OCI-LY1 (cell line): ENCODE results near the gene TARBP2.

Source experiments
- H2AFZ ChIP-seq: fragments of 200-600 bp; sonication (generic), shearing (Covaris generic); 2 replicates; pipeline ENCODE4 v1.6.0; 2014; ENCODE audit warnings: antibody characterized with exemption, mild to moderate bottlenecking, low read length
- H3F3A ChIP-seq: fragments of 200-600 bp; sonication (generic), shearing (Covaris generic); 2 replicates; pipeline ENCODE4 v1.6.0; 2014; ENCODE audit warnings: mild to moderate bottlenecking, antibody characterized with exemption, low read length, moderate library complexity; ENCODE audit not compliant: insufficient read depth
- H3K27ac ChIP-seq: fragments of 200-600 bp; sonication (generic); 2 replicates; pipeline ENCODE4 v1.5.1; 2014; ENCODE audit warnings: low read length, mixed run types, mild to moderate bottlenecking, low read depth; ENCODE audit not compliant: poor library complexity, severe bottlenecking
- H3K27me3 ChIP-seq: fragments of 200-600 bp; sonication (generic); 2 replicates; pipeline ENCODE4 v1.6.0; 2014; ENCODE audit warnings: antibody characterized with exemption, mild to moderate bottlenecking, low read length, moderate library complexity; ENCODE audit not compliant: insufficient read depth
- H3K36me3 ChIP-seq: fragments of 200-600 bp; sonication (generic); 2 replicates; pipeline ENCODE4 v1.6.1; 2014; ENCODE audit warnings: mild to moderate bottlenecking, antibody characterized with exemption, low read length, moderate library complexity, mixed read lengths; ENCODE audit not compliant: insufficient read depth
- H3K4me1 ChIP-seq: fragments of 200-600 bp; sonication (generic); 2 replicates; pipeline ENCODE4 v1.5.1; 2014; ENCODE audit warnings: mild to moderate bottlenecking, low read length, moderate library complexity; ENCODE audit not compliant: insufficient read depth, severe bottlenecking
- H3K4me2 ChIP-seq: fragments of 200-600 bp; sonication (generic), shearing (Covaris generic); 2 replicates; pipeline ENCODE4 v1.6.1; 2014; ENCODE audit warnings: low read length
- H3K4me3 ChIP-seq: fragments of 200-600 bp; sonication (generic); 2 replicates; pipeline ENCODE4 v1.5.1; 2014; ENCODE audit warnings: low read length, low read depth, mild to moderate bottlenecking, mixed read lengths; ENCODE audit not compliant: poor library complexity, severe bottlenecking
- H3K79me2 ChIP-seq: fragments of 200-600 bp; shearing (Covaris generic); 2 replicates; pipeline ENCODE4 v1.6.1; 2016; ENCODE audit warnings: mixed run types, low read length, mixed read lengths; ENCODE audit not compliant: insufficient read depth
- H3K9ac ChIP-seq: fragments of 200-600 bp; sonication (generic), shearing (Covaris generic); 2 replicates; pipeline ENCODE4 v1.6.1; 2014; ENCODE audit warnings: mild to moderate bottlenecking, low read length, mixed read lengths
- H3K9me2 ChIP-seq: fragments of 200-600 bp; sonication (generic), shearing (Covaris generic); 2 replicates; pipeline ENCODE4 v1.6.1; 2014; ENCODE audit warnings: low read depth, mild to moderate bottlenecking, low read length, mixed read lengths
- H3K9me3 ChIP-seq: fragments of 200-600 bp; shearing (Covaris generic); 2 replicates; pipeline ENCODE4 v1.6.1; 2014; ENCODE audit warnings: low read length, mixed read lengths
- H4K20me1 ChIP-seq: fragments of 200-600 bp; sonication (generic), shearing (Covaris generic); 2 replicates; pipeline ENCODE4 v1.6.0; 2016; ENCODE audit warnings: mild to moderate bottlenecking, low read length; ENCODE audit not compliant: insufficient read depth
- EZH2 ChIP-seq: fragments of 200-600 bp; sonication (generic), shearing (Covaris generic); IDR thresholded peaks from 2 replicates; pipeline ENCODE4 v1.8.0; 2017; ENCODE audit warnings: borderline replicate concordance, mixed run types, mild to moderate bottlenecking, antibody characterized with exemption, low read length, moderate library complexity, mixed read lengths
- TF ChIP-seq, protein P1 (sequence below): fragments of 200-600 bp; sonication (generic), shearing (Covaris generic); IDR thresholded peaks from 2 replicates; pipeline ENCODE4 v1.5.1; 2017; ENCODE audit warnings: mild to moderate bottlenecking, antibody characterized with exemption, low read length, moderate library complexity, mixed read lengths

Gene TARBP2

DNA sequence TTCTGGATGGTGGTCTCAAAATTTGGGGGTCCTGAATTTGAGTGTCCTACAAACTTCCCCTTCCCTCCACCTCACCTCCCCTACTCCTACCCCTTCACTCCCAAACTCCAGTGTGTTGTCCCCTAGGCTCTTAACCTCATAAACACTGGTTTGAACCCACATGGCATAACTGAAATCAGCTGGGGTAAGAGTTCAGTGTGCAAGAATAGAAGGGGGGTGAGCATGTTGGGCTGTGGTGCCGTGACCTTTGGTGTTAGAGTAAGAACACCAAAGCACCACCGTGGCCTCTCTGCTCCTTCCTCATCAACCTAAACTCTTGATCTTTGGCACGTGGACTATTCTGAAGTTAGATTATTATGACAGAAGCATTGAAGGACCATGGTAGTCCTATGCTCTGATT is 38.1 kb upstream of the TARBP2 start:
- Histone ChIP-seq H3K36me3 (peaks cover 100% of the 10 kb centered on the region), H3K9me3 (no peaks in the 10 kb centered on the region), H4K20me1 (no peaks in the 10 kb centered on the region; the same call in 1 of the 2 replicates), H3K9me2 (no peaks in the 10 kb centered on the region), H3F3A (no peaks in the 10 kb centered on the region), H3K79me2 (no peaks in the 10 kb centered on the region), H3K9ac (no peak overlapping the region), H3K4me1 (no peaks in the 10 kb centered on the region), H3K27ac (no peak overlapping the region), H3K27me3 (no peaks in the 10 kb centered on the region), H3K4me2 (no peak overlapping the region), H2AFZ (no peak overlapping the region), H3K4me3 (no peak overlapping the region)
- no peak for TF ChIP-seq EZH2
- TF ChIP-seq, protein P1, sequence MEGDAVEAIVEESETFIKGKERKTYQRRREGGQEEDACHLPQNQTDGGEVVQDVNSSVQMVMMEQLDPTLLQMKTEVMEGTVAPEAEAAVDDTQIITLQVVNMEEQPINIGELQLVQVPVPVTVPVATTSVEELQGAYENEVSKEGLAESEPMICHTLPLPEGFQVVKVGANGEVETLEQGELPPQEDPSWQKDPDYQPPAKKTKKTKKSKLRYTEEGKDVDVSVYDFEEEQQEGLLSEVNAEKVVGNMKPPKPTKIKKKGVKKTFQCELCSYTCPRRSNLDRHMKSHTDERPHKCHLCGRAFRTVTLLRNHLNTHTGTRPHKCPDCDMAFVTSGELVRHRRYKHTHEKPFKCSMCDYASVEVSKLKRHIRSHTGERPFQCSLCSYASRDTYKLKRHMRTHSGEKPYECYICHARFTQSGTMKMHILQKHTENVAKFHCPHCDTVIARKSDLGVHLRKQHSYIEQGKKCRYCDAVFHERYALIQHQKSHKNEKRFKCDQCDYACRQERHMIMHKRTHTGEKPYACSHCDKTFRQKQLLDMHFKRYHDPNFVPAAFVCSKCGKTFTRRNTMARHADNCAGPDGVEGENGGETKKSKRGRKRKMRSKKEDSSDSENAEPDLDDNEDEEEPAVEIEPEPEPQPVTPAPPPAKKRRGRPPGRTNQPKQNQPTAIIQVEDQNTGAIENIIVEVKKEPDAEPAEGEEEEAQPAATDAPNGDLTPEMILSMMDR = no peak

DNA sequence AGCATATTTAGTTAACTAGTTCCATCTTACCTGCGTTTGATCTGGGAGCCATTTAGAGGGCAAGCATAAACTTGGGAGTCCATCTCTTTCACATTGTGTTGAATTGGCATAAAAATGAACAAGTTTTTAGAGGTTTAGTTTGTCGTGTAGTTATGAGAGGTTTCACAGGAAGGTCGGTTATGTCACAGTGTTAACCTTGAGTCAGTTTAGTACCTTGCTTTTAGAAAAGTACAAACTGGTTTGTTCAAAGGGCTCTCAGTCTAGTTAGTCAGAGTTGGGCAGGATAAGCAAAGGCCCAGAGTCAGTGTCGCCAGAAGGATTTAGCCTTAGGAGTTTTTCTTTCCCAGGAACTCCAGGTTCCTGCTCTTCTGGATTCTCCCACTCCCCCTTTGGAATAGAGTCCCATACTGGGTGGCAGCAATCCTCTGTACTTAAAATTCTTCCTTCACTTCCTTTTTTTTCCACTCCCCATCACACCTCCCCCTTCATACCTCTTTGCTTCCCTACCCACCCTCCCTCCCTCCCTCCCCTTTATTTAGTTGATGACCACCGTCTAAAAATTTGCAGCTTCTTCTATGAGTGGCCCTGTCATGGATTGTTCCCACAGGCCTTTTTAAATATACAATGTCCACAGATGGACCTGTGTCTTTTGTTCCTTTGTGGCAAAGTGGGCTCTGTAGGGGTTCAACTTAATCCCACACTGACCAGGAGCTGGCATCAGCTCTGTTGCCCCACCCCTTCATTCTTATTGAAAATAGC is 37.1 kb upstream of the TARBP2 start:
- Histone ChIP-seq H3F3A (no peaks in the 10 kb centered on the region), H3K4me2 (no peak overlapping the region), H3K9me3 (no peaks in the 10 kb centered on the region), H3K4me1 (no peaks in the 10 kb centered on the region), H3K4me3 (no peak overlapping the region), H3K27ac (no peak overlapping the region), H2AFZ (no peak overlapping the region), H3K36me3 (peaks cover 100% of the 10 kb centered on the region), H3K27me3 (no peaks in the 10 kb centered on the region), H3K9ac (no peak overlapping the region), H4K20me1 (no peaks in the 10 kb centered on the region; the same call in 1 of the 2 replicates), H3K79me2 (no peaks in the 10 kb centered on the region), H3K9me2 (no peaks in the 10 kb centered on the region)
- TF ChIP-seq, protein P1 = no peak
- TF ChIP-seq EZH2 = no peak

DNA sequence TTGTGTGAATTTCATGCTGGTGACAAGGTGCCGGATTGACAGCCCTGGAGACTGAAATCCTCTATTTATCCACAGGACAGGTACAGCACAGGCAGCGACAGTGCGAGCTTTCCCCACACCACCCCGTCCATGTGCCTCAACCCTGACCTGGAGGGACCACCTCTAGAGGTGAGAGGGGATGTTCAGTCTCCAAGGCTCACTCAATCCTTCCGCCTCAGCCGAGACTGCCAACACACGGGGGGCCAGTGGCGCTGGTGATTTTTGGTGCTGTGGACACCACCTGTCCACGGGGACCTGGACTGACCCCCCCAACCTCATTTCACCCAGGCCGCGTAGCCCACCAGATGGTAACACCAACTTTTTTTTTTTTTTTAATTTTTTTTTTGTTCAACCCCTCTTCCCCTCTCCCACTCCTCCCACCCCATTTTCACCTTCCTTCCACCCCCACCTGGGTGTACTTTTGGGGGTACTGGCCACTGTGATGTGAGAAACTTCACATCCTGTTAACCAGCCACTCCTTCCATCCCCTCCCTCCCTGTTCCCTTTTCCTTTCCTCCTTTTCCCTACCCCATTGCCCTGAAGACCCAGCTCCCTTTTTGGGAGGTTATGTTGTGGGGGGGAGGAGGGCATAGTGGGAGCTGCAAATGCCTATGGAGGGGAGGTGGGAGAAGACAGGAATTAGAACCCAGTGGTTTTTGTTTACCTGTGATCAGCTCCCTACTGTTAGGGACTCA is 36.2 kb upstream of the TARBP2 start:
- no peaks in the 10 kb centered on the region for H3K4me1 ChIP-seq
- H3K9me2 ChIP-seq = no peaks in the 10 kb centered on the region
- H3K4me2 ChIP-seq = no peak overlapping the region
- H3F3A ChIP-seq = no peaks in the 10 kb centered on the region
- TF ChIP-seq, protein P1 = no peak
- no peak for TF ChIP-seq EZH2
- peaks cover 100% of the 10 kb centered on the region for H3K36me3 ChIP-seq
- no peaks in the 10 kb centered on the region for H3K79me2 ChIP-seq
- no peaks in the 10 kb centered on the region for H3K27me3 ChIP-seq
- no peak overlapping the region for H3K4me3 ChIP-seq
- H3K9ac ChIP-seq = no peak overlapping the region
- H3K27ac ChIP-seq = no peak overlapping the region
- no peak overlapping the region for H2AFZ ChIP-seq
- no peaks in the 10 kb centered on the region for H3K9me3 ChIP-seq
- no peaks in the 10 kb centered on the region for H4K20me1 ChIP-seq
